Activated CD4-positive, alpha-beta T cell treated with anti-CD3 and anti-CD28 coated beads, Interleukin-2, amount 50 U/mL, for 16 hours (primary cell): ENCODE results near the gene CCDC83.

Source experiments
- DNase-seq: peaks from one replicate; pipeline ENCODE4 v3.0.0-alpha.2; 2020

Gene CCDC83

DNA sequence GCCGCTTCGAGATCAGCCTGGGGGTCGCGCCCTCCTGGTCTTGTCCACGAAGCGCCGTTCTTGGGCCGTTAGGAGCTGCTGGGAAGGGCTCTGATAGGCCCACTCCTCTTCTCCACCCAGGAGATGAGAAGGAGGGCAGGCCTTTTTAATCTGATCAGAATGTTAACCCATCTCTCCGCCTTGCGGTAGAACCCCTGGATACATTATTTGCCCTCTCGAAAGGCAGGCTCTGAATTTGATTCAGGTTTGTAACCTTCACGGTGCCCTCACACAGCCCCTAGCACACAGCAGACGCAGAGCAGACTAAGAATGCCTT is at the start of gene CCDC83:
CCDC83 (plus strand) TSS at position 43 of the 316 bp plus-strand sequence. CDS start 9,741 bp downstream, outside the sequence.
- DNase-seq = no peak

DNA sequence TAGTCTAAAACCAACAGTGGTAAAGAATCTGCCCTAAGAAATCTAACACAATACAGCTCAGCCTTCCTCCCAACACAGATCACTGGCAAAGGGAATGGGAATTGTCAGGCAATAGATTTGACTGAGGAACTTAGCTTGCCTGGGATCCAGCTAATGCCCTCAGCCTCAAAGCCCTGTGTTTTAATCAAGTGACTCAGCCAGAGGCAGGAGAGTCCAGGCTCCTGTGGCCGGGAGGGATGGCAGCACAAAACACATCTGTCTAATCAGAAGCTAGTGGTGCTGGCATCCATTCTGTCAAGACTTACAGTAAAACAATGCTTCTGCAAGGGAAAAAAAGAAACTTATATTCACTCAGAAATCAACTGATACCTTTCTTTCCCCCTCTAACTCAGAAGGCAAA is 49.8 kb upstream of the CCDC83 start:
- DNase-seq = no peak

DNA sequence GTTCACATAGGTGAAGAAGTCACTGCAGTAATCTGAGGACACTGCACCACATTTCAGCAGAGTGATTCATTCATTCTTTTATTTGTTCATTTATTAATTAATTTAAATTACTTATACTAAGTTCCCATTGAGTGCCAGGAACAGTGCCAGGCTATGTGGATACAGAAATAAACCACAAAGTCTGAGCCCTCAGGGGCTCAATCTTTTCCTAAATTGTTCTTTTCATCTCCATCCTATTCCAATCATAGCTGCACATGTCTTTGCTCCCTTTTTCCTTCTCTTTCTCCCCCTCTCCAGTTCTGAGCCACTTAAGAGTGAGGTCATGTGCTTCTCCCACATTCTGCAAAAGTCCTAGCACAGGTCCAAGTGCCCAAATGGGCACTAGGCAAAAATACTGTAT is 49.2 kb upstream of the CCDC83 start:
- no peak for DNase-seq

DNA sequence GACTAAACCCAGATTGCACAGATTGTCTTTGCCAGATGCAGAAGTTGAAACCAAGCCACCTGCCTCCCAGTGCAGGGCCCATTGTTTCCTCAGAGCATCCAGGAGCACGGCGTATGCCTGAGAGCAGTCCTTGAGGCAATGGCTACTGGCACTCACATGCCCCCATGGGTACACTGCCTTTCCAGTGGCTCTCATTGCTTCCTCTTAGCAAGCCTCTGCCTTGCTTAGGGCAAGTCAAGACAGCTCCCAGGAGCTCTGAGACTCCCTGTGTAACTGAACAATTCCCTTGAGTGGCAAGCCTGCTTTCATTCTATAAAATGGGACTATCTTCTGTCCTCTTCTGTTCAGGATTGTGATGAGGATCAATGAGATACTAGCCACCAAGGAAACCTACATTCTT is 48.3 kb upstream of the CCDC83 start:
- DNase-seq = no peak

DNA sequence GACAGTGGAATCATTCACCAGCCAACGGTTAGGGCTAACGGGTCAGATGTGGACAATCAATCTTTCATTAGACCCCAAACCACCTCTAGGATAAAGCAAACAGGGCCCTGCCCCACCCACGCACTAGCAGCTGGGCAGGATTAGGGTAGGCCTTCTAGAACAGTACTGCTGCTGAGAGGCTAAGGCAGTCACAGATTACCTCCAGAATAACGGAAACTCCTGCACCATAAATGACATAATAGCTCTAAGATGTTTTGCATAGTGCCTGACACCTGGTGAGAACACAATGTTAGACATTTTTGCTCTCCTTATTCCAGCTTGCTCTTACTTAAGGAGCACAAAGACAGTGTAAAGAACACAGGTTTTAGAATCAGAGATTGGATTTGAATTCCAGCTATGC is 46.0 kb upstream of the CCDC83 start:
- no peak for DNase-seq

DNA sequence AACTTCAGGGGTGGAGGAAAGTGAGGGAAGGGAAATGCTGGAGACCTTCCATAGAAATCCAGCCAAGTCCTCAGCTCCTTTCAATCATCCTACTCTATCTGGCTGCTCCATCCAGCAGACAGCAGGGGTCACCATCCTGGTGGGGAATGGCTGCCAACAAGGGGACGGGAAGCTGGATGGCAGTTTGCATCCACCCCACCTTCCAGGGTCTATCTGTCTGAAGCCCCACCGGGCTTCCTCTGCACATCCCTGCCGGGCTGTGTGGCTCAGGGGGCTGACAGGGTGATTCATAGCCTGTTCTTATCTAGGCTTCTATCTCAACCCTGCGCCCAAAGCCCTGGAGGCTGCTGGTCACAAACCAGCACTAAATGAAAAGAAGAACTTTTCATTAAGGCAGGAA is 45.3 kb upstream of the CCDC83 start:
- DNase-seq = no peak

DNA sequence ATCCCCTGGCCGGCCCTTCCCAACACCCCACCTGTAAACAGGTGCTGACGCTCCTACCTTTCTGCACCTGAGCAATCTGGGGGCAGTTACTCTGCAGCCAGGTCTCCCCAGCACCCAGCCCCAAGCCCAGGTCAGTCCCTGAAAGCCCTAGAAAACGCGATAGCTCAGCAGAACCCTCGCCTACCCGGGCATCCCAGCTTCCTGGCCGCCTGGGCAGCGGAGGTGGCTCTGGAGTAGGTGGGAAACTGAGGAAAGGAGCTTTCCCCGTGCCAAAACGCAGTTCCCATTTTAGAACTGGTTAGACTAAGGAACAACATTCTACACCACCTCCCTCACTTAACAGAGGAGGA is 44.7 kb upstream of the CCDC83 start:
- DNase-seq = no peak

DNA sequence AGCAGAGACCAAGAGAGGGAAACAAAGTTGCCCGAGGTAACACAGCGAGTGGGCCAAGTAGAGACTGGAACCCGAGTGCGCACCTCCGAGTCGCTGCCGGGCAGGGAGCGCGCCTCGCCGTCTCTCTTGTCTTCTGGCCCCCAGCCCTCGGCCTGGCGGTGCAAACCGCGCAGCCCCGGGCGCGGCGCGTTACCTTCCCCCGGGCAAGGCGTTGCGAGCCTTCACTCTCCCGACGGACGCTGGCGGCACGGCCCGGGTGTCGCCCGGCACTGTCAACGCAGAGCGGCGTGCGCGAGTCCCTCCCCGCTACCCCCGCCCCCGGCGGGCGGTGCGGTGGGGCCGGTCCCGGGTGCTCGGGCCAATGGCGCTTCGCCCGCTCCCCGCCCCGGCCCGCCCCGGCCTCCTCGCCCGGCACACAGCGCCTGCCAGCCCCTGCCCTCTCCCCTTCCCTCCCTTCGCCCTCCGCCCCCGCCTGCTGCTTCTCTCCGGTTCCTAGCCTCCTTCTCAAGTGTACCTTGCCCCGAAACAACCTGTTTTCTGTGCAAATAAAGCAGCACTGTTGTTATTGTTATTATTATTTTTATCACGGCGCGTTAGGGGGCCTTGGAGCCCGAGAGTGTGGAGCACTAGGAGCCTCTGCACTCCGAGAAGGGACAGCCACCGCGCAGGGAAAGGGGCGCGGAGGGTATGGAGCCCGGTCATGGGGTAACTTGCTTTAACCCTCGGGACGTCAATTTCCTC is 44.1 kb upstream of the CCDC83 start, which contains the start of gene SYTL2:
SYTL2 (minus strand) TSS at position 271 of the 741 bp plus-strand sequence. CDS start 53,416 bp downstream, outside the sequence.
- DNase-seq = peak; percentile 74

DNA sequence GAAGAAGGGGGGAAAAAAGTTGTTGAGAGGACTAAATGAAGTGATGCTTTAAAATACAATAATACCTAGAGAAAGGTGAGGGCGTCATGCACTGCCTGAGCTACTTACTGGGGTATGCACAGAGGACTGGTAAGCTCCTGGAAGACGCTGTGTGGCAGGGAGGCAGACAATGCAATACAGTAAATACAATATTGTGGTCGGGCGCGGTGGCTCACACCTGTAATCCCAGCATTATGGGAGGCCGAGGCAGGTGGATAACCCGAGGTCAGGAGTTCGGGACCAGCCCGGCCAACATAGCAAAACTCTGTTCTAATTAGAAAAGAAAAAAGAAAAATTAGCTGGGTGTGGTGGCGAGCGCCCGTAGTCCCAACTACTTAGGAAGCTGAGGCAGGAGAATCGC is 43.6 kb upstream of the CCDC83 start:
- DNase-seq = no peak

DNA sequence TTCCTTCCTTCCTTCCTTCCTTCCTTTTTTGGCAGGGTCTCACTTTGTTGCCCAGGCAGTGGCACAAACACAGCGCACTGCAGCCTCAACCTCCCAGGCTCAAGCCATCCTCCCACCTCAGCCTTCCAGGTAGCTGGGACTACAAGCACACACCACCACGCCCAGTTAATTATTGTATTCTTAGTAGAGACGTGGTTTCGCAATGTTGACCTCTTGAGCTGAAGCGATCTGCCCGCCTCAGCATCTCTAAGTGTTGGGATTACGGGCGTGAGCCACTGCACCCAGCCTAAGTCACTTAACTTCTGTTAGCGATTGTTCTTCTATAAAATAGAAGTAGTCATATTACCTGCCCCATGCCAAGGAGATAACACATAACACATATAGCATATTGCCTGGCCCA is 41.5 kb upstream of the CCDC83 start:
- no peak for DNase-seq

DNA sequence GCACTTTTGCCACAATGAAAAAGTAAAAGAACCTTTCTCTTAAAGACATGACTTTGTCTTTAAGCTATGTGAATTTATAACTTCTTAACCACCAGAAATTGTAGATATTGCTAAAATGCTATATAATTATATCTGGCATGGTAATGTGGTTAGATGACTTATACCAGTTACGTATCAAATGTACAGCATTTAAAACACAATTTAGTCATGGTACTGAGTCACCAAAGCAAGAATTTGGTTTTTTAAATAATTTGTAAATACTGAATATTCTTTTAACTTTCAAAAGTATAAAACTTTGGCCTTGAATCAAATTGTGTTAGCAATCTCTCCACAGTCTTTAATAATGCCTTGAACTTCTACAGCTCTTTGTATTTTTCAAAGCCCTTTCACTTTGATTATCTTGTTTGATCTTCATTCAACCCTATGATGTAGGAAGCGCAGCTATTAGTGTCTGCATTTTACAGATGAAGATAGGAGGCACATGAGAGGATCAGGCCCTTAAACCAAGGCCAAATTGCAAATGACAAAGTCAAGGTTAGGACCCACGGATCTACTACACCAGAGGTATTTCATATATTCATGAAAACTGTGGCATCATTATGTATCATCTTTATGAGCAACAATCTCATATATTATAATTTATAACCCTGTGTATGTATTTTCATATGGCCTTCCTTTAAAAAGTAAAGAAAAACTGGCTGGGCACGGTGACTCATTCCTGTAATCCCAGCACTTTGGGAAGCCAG is 39.8 kb upstream of the CCDC83 start:
- DNase-seq = no peak

DNA sequence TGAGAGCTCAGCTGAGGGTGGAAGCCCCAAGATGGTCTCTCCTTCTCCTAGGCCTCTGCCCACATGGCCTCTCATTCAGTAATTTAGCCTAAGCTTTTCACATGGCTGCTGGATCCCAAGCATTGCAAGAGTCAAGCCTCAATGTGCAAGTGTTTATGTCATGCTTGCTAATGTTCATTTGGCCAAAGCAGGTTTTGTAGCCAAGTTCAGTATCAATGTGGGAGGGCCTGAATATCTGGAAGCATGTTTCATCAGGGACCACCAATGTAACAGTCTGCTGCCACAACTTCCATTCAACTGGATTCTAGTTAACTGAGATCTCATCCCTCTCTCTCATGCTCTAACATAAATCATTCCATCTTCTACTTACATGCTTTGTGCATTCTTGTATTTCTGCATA is 35.7 kb upstream of the CCDC83 start:
- no peak for DNase-seq

DNA sequence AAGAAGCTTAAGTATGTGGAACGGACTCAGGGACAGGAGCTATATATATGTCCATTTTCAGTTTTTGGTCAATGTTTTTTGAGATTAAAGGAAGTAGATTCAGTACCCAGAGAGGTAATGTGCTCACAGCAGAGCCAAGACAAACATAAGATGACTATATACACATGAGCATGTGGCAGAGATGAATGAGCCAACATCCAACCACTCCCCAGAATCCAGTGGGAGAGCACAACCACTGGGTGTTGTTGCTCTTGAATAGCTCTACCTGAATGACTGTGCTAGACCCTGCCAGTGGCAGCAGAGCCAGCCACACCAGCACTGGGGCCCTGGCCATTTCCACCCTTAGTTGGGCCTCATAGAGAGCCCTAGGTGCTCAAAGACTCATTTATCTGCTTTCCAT is 33.5 kb upstream of the CCDC83 start:
- no peak for DNase-seq

DNA sequence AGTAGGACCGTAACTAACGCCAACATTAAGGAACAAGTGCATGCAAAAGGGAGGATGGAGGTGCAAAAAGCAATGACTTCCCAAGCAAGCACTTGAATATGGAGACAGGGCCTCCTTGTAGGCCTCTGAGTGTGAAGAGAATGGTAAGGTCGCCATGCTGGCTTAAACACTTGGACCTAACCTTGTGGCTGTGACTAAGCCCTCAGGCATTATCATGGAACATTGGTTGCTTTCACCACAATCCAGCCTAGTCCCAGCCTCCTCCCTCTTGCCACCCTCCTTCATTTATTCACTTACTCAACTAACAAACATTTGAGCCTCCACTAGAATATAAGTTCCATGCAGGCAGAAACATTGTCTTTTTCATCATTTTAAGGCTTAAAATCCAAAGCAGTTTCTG is 32.4 kb upstream of the CCDC83 start:
- no peak for DNase-seq

DNA sequence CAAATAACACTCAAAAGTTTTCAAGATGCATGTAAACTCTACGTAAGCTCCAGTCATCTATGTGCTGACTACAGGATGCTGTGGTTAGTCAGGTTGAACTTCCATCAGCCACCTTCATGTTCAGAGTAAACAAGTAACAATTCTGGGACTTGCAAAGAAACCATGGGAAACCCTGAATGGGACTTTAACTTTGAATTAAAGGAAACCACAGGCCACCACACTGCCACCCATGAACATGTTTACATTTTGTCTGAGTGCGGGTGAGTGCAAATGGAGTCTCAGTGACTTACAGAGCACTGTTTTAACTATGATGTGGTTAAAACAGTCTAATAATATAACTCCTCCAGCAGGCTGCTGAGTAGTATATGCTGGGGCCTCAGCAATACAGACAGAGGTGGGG is 31.4 kb upstream of the CCDC83 start:
- peak; percentile 85 for DNase-seq

DNA sequence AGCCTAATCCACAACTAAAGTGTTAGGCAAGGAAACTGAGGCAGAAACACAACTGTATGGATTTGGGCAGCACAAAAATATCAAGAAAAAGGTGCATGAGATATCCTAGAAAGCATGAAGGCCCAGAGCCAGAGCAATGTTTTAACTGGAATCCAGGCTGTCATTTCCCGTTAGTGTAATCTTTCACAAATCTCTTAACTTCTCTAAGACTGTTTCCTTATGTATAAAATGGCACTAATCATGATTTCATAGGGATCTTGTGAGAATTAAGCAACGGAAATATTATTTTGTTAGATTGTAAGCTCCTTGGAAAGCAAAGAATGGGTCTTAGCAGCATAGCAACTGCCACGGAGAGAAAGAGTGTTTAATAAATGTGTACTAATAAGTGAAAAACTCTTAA is 29.6 kb upstream of the CCDC83 start:
- DNase-seq = no peak

DNA sequence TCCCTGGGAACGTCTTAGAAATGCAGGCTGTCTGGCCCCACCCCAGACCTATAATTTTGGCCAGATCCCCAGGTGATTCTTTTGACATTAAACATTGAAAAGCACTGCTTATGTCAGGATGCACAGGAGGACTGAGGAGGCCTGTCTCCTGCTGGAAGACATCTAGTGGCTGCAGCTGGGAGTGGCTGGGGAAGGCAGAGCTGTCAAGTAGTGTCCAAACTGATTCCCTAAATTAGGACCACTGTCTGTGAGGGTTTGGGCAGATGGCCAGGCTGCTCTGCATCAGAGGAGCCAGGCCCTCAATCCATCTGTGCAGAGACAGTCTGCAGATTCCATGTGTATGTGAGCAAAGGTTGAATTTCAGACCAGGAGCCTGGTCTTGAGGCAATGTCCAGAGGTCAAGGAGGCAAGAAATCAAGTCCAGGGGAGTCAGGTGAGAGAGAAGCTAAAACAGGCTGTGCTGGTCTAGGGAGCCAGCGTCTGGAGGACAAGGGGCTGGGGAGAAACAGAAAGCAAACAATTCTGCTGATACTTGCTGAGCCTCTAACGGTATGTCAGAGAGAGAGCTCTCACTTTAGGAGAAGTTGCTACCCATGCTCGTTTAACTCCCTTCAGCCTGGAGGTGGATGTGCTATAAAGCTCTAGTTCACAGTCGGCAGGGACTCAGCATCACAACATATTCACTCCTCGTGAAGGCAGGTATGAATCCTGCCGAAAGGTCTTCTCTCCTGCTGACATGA is 28.9 kb upstream of the CCDC83 start:
- DNase-seq = peak; percentile 32

DNA sequence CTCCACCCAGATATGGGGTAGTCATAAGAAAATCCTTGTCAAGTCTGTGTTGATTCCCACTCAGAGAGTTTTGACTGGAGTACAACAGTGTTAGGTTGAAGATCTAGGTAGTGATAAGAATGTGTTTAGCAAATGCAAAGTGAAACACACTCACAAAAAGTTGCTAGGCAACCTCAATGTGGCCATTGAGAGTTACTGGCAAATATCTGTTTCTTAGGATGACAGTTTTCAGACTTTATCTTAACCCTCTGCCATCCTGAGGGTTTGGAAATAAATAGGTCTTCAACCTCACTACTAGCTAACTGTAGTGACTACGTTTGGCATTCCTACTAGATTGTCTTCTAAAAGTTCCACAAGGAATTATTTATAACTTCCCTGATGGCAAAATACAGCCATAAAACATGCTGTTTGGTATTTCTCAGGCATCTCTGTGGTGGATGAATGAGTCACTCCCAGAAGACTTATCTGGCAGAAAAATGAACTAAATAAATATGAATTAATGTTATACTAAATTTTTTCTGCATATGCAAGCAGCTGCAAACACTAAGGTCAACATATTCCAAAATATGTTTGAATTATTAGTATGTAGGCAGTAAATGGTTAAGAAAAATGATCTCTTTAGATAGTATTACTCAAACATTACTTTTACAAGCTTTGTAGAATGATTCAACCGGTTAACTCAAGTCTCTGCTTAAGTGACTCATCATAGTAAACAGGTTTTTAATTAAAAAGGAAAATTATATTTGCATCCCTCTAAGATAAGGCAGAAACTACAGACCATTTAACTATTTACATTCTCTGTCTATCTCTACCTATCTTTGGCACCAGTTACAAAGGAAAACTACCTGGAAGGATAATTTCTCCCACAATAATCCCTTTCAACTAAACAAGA is 27.2 kb upstream of the CCDC83 start:
- peak; percentile 77 for DNase-seq

DNA sequence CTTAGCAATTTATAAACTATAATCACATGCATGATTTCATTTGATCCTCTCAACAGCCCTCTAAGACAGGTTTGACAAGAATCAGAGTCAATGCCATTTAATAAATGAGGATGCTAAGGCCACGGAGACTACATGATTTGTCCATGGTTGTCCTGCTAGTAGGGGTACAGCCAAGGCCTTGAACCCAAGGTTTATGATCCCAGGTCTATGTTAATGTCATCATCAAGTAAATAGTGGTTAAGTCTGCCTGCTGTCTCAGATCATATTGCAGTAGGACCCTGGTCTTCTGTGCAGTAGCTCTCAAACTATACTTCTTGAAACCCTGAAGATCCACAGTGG is 26.6 kb upstream of the CCDC83 start:
- no peak for DNase-seq

DNA sequence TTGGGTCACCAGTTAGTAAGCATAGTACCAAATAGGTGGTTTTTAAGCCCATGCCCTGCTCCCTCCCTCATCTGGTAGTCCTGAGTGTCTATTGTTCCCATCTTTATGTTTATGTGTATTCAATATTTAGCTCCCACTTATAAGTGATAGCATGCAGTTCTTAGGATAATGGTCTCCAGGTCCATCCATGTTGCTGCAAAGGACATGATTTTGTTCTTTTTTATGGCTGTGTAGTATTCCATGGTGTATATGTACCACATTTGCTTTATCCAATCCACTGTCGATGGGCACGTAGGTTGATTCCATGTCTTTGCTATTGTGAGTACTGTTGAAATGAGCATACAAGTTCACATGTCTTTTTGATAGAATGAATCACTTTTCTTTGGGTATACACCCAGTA is 26.0 kb upstream of the CCDC83 start:
- DNase-seq = no peak

DNA sequence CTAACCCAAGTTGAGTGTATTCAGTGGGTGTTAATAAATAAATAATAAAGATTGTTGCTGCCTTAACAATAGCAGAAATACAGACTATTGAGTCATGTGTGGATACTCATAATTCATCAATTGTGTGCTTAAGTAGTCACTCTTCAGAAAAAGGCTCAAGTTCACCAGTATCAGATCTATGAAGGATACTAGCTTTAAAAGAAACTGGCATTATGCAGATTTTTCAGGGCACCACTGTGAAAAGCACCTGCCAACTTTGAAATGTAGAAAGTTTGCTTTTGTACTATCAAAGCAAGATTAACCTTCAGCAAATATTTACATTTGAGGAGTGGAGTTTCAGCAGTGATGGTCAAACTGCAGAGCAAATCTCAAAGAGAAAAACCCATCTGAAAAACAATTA is 24.1 kb upstream of the CCDC83 start:
- DNase-seq = no peak

DNA sequence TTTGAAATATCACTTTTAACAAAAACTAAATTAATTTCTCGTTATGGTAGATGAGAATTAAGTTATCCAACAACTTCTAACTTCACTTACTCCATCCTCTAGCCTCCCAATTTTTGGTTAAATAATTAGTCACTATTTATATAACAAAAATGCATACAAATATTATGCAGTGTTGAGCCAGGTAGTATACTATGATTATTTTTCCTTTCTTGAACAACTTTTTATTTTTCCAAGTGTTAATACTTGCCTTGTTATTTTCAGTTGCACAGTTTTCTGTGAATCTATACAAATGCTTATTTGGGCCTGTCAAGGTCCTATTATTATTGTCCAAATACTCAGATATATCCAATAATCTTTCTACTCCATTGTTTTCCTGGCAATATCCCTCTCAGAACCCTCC is 19.9 kb upstream of the CCDC83 start:
- no peak for DNase-seq

DNA sequence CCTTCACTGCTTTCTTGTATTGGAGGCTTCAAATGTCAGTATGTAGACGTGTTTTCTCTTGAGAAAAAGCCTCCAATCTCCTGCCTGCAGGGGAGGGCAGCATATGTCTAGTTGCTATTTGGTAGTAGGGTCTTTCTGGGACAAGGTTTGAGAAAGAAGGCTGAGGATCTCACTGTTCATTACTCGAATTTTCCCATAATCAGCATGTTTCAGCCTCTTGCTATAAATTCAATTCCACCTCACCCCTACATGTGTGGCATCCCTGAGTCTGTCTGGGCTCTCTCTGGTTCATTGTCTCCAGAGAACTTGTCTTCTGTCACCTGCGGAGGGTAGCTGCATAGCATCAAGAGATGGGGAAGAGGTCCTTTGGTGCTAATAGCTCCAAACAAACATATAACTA is 19.5 kb upstream of the CCDC83 start:
- no peak for DNase-seq
